BLaER1 treated with 17β-estradiol and CSF1 and Interleukin-3, amounts not matched to agents 10 nM and 100 nM (cell line): Measurements from ENCODE around the gene CFAP77.

ENCODE experiments used
- H3K27ac ChIP-seq, 11 experiments: shearing (Covaris generic); formaldehyde crosslinking; 2 replicates each; pipeline ENCODE4 v1.8.1; 2022
- H3K27me3 ChIP-seq, 11 experiments: shearing (Covaris generic); formaldehyde crosslinking; 2 replicates each; pipeline ENCODE4 v1.8.1; 2022
- H3K36me3 ChIP-seq, 11 experiments: shearing (Covaris generic); formaldehyde crosslinking; 2 replicates each; pipeline ENCODE4 v1.8.1; 2022
- H3K4me1 ChIP-seq, 10 experiments: shearing (Covaris generic); formaldehyde crosslinking; 2 replicates each; pipeline ENCODE4 v1.8.1; 2022
- H3K4me2 ChIP-seq, 11 experiments: shearing (Covaris generic); formaldehyde crosslinking; 2 replicates each; pipeline ENCODE4 v1.8.1; 2022
- H3K4me3 ChIP-seq, 10 experiments: shearing (Covaris generic); formaldehyde crosslinking; 2 replicates each; pipeline ENCODE4 v1.8.1; 2022
- H3K9ac ChIP-seq, 11 experiments: shearing (Covaris generic); formaldehyde crosslinking; 2 replicates each; pipeline ENCODE4 v1.8.1; 2022
- H3K9me3 ChIP-seq, 11 experiments: shearing (Covaris generic); formaldehyde crosslinking; replicated peaks in 1 of 11; 2 replicates each; pipeline ENCODE4 v1.8.1; 2022
- H4K20me1 ChIP-seq, 11 experiments: shearing (Covaris generic); formaldehyde crosslinking; 2 replicates each; pipeline ENCODE4 v1.8.1; 2022
- Cebpa-rat ChIP-seq, 11 experiments: shearing (Covaris generic); IDR thresholded peaks; 2 replicates each; pipeline ENCODE4 v1.8.1; 2022

CFAP77 gene

DNA sequence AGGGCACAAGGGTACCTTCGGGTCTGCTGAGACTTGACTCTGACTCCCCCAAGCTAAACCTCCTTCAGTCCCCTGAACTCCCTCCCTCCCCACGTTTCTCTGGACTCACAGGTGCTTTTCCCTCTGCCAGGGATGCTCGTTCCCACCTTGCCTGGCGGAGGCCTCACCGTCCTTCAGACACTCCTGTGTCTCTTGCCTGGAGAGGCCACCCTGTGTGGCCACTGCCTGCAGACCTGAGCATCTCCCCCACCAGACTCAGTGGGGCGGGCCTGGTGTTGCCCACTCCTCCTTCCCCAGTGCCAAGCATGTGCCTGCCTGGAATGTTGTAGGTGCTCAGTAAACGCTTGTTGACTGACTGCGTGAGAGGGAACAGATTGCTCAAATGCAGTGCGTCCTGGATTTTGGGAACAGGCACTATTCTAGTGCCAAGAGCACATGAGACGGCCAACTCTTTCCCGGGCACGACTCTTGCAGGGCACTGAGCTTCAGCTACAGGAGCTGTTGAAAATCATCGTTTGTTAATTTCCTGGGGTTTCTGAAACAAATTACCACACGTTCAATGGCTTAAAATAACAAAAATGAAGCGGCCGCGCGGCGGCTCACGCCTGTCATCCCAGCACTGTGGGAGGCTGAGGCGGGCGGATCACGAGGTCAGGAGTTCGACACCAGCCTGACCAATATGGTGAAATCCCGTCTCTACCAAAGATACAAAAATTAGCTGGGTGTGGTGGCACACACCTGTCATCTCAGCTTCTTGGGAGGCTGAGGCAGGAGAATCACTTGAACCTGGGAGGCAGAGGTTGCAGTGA is 101.4 kb downstream of the CFAP77 start:
- TF ChIP-seq Cebpa-rat (IDR thresholded peaks at IDR 0.05): no peak
- Histone ChIP-seq H4K20me1 (no peaks in the 10 kb centered on the region; a peak in 2 of 22 replicates), H3K4me1 (peaks cover 13 to 23% (median 19%) of the 10 kb centered on the region in 10 experiments), H3K36me3 (no peaks in the 10 kb centered on the region), H3K4me2 (no peak overlapping the region), H3K9me3 (no peaks in the 10 kb centered on the region), H3K9ac (no peak overlapping the region), H3K27ac (no peak overlapping the region), H3K4me3 (no peak overlapping the region), H3K27me3 (no peaks in the 10 kb centered on the region)

DNA sequence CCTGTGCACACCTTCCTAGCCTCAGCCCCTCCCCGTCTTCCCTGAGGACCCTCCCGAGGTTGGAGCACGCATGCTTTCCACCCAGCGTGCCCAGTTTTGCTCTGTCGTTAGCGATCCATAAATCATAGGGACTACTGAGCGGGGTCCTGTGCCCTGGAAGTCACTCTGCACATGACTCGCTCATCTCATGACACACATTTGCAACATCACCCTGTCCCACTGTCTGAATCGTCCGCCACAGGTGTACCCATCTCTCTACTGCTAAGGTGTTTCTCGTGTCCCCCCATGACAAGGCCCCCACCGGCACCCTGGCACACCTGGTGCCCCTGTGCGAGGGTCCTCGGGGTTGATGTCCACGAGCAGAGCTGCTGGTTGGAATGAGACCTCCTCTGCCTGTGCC is 103.4 kb downstream of the CFAP77 start:
- Histone ChIP-seq H3K9ac (no peak overlapping the region), H3K27me3 (peaks cover 0 to 4% (median 0%) of the 10 kb centered on the region in 11 experiments; a peak in 2 of 22 replicates), H4K20me1 (no peaks in the 10 kb centered on the region; a peak in 2 of 22 replicates), H3K4me2 (no peak overlapping the region), H3K4me3 (no peak overlapping the region), H3K36me3 (no peaks in the 10 kb centered on the region), H3K4me1 (peaks cover 0 to 3% (median under 1%) of the 10 kb centered on the region in 10 experiments; a peak in 3 of 20 replicates), H3K9me3 (no peaks in the 10 kb centered on the region), H3K27ac (no peak overlapping the region)
- no peak for TF ChIP-seq Cebpa-rat (IDR thresholded peaks at IDR 0.05)

DNA sequence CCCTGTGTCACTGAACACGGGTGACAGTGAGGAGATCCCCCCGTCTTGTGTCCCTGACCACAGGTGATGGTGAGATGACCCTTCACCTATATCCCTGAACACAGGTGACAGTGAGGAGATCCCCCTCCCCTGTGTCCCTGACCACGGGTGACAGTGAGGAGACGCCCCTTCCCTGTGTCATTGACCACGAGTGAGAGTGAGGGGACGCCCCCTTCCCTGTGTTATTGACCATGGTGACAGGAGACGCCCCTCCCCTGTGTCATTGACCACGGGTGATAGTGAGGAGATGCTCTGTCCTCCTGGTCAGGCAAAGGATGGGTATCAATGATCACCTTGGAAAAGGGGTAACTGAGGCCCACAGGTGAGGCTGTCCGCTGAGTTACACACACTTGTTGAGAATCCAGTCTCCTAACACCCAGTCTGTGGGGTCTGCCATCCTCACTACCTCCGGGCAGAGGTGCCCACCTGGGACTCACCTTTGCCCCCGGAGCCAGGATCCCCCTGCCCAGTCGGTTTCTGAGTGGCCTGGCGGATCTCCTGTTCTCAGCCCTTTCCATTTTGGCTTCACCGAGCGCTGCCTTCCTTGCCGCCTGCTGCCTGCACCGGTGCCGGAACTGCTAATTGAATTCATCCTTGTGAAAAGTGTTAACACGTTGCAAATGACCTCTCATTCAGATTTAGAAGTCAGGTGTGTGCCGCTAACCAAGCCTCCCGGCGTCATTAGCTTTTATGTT is 104.2 kb downstream of the CFAP77 start:
- no peak overlapping the region for H3K27ac ChIP-seq
- TF ChIP-seq Cebpa-rat (IDR thresholded peaks at IDR 0.05): no peak
- no peaks in the 10 kb centered on the region; a peak in 2 of 22 replicates for H4K20me1 ChIP-seq
- H3K9me3 ChIP-seq: no peaks in the 10 kb centered on the region
- H3K4me1 ChIP-seq: no peaks in the 10 kb centered on the region
- H3K36me3 ChIP-seq: no peaks in the 10 kb centered on the region
- peaks cover 0 to 4% (median 0%) of the 10 kb centered on the region in 11 experiments; a peak in 2 of 22 replicates for H3K27me3 ChIP-seq
- H3K4me2 ChIP-seq: no peak overlapping the region
- no peak overlapping the region for H3K4me3 ChIP-seq
- H3K9ac ChIP-seq: no peak overlapping the region

DNA sequence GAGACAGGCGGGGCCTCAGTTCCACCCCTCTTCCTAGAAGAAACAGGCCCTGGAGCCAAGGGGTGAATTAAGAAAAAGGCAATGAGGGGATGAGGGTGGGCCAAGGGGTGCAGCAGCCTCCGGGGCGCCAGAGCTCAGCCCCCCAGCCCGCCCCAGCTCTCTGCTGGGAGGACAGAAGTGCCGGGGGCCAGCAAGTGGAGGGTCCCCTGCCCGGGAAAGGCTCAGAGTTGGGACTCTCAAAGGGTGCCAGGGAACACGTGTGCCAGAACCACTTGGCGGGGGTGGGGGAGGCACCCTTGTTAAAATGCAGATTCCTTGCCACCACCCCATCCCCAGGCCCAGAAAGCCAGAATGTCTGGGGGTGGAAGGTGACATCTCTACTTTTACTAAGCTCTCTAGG is 104.8 kb downstream of the CFAP77 start:
- no peaks in the 10 kb centered on the region for H3K36me3 ChIP-seq
- peaks cover 0 to 4% (median 0%) of the 10 kb centered on the region in 11 experiments; a peak in 2 of 22 replicates for H3K27me3 ChIP-seq

DNA sequence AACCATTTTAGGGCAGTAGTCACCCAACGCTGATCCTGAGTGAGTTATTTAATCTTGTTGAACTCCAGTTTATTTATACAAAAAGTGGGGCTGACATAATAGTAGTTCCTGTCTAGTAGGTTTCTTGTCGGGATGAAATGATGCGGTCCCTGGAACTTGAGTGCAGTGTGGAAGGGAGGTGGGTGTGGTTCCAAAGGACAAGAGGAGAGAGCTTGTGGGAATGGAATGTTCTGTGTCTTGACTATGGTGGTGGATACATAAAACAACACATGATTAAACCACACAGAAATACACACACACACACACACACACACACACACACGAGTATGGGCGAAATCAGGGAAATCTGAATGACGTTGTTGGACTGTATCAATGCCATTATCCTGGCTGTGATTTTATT is 106.3 kb downstream of the CFAP77 start:
- Histone ChIP-seq H4K20me1 (no peaks in the 10 kb centered on the region; a peak in 2 of 22 replicates), H3K9me3 (no peaks in the 10 kb centered on the region), H3K27ac (no peak overlapping the region), H3K4me1 (no peaks in the 10 kb centered on the region), H3K36me3 (no peaks in the 10 kb centered on the region), H3K9ac (no peak overlapping the region), H3K4me2 (no peak overlapping the region), H3K4me3 (no peak overlapping the region), H3K27me3 (peaks cover 0 to 4% (median 0%) of the 10 kb centered on the region in 11 experiments; a peak in 2 of 22 replicates)
- TF ChIP-seq Cebpa-rat (IDR thresholded peaks at IDR 0.05): no peak

More for the DNA sequence above, 104.8 kb downstream of the CFAP77 start:
- Histone ChIP-seq H3K4me1 (no peaks in the 10 kb centered on the region), H3K4me2 (no peak overlapping the region), H3K4me3 (no peak overlapping the region), H3K9ac (no peak overlapping the region), H4K20me1 (no peaks in the 10 kb centered on the region; a peak in 2 of 22 replicates), H3K9me3 (no peaks in the 10 kb centered on the region), H3K27ac (no peak overlapping the region)
- TF ChIP-seq Cebpa-rat (IDR thresholded peaks at IDR 0.05): no peak

DNA sequence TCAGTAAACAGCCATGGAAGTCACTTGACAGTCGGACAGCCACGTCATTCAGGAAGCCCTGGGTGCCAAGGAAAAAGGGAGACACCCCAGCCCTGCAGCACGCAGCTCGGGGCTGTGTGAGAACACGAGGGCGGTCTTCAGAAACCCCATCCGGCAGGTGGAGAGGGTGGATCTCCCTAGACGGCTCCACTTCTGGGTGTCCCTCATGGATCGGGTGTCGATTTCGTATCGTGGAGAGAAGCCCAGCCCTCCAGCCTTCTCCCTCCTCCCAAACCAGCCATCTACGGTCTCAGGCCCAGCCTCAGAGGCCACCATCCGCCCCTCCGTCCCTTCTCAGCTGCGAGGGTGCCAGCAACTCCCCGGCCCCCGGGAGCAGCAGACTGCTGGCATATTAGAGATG is 106.9 kb downstream of the CFAP77 start:
- Histone ChIP-seq H3K9ac (no peak overlapping the region), H3K36me3 (no peaks in the 10 kb centered on the region), H3K4me3 (no peak overlapping the region), H3K27me3 (peaks cover 0 to 4% (median 0%) of the 10 kb centered on the region in 11 experiments; a peak in 2 of 22 replicates), H4K20me1 (no peaks in the 10 kb centered on the region; a peak in 2 of 22 replicates), H3K9me3 (no peaks in the 10 kb centered on the region), H3K4me2 (no peak overlapping the region), H3K27ac (no peak overlapping the region), H3K4me1 (no peaks in the 10 kb centered on the region)
- TF ChIP-seq Cebpa-rat (IDR thresholded peaks at IDR 0.05): no peak

DNA sequence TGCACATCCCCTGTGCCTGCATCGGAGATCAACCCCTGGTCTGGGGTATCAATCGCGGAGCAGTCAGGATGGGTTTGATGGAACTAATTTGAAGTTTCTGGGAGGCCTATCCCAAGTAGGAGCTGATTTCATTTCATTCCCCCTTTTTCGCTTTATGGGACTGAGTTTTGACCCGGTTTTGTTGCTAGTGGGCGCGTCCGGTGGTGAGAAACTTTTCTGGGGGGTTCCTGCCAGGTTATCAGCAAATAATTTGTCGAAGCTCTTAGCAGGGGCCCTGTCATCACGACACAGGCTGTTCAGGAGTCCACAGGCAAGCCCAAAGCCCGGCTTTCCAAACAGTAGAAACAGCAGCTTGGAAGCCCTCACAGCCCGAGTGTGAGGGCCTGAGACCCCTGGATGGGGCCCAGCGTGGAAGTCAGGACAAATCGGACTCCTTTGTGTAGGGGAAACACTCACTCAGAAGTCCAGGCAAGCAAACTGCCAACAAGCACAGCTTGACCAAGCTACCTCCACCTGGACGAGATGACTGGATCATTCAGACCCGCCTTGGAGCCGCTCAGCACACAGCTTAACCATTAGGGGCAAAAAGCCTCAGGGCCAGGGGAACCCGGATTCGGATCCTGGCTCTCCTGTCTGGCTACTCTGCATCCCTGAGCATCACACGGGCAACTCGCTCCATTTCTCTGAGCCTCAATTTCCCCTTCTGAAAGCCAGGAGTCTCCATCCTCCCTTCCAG is 108.0 kb downstream of the CFAP77 start:
- Histone ChIP-seq H3K4me2 (no peak overlapping the region), H3K4me3 (no peak overlapping the region), H3K27me3 (peaks cover 0 to 4% (median 0%) of the 10 kb centered on the region in 11 experiments; a peak in 2 of 22 replicates), H3K4me1 (no peaks in the 10 kb centered on the region), H4K20me1 (no peaks in the 10 kb centered on the region; a peak in 1 of 22 replicates), H3K9me3 (no peaks in the 10 kb centered on the region), H3K9ac (no peak overlapping the region), H3K36me3 (no peaks in the 10 kb centered on the region), H3K27ac (no peak overlapping the region)
- no peak for TF ChIP-seq Cebpa-rat (IDR thresholded peaks at IDR 0.05)

DNA sequence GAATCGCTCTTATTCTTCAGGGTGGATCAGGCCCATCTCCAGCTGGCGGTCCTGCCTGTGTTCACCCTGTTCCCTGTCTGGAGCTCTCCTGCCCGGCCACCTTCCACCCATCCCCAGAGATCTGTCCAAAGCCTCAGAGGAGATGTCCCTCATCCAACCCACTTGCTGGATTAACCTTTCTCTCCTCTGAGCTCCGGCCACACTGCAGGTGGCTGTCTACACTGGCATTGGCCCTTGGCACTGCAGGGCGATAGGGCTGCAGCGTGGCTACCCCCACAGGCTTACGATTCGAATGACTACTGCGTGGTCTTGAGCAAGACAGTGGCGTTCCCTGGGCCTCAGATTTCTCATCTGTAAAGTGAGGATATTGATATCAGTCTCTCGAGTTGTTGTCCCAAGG is 108.6 kb downstream of the CFAP77 start:
- peaks cover 0 to 4% (median 0%) of the 10 kb centered on the region in 11 experiments; a peak in 2 of 22 replicates for H3K27me3 ChIP-seq
- TF ChIP-seq Cebpa-rat (IDR thresholded peaks at IDR 0.05): no peak
- H3K36me3 ChIP-seq: no peaks in the 10 kb centered on the region
- H3K27ac ChIP-seq: no peak overlapping the region
- H3K4me2 ChIP-seq: no peak overlapping the region
- no peaks in the 10 kb centered on the region for H3K4me1 ChIP-seq
- H4K20me1 ChIP-seq: no peaks in the 10 kb centered on the region
- no peak overlapping the region for H3K9ac ChIP-seq
- H3K9me3 ChIP-seq: no peaks in the 10 kb centered on the region
- H3K4me3 ChIP-seq: no peak overlapping the region

DNA sequence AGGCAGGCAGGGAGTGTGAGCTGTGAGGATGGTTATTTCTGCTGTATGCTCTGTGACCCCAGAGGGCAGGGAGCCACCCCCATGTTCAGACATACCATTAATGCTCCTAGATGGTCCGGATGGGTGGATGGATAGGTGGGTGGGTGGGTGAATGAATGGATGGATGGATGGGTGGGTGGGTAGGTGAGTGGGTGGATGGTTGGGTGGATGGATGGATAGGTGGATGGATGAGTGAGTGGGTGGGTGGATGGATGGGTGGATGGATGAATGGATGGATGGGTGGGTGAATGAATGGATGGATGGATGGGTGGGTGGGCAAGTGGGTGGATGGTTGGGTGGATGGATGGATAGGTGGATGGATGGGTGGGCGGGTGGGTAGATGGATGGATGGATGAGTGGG is 109.0 kb downstream of the CFAP77 start:
- no peak for TF ChIP-seq Cebpa-rat (IDR thresholded peaks at IDR 0.05)
- Histone ChIP-seq H3K36me3 (no peaks in the 10 kb centered on the region), H3K9me3 (no peaks in the 10 kb centered on the region)

More for the DNA sequence above, 109.0 kb downstream of the CFAP77 start:
- Histone ChIP-seq H3K9ac (no peak overlapping the region), H3K4me3 (no peak overlapping the region), H3K4me2 (no peak overlapping the region), H3K4me1 (no peaks in the 10 kb centered on the region), H3K27me3 (peaks cover 0 to 4% (median 0%) of the 10 kb centered on the region in 11 experiments; a peak in 2 of 22 replicates), H4K20me1 (no peaks in the 10 kb centered on the region), H3K27ac (no peak overlapping the region)
